GM12801 (cell line): ENCODE measurements around the gene MYDGF.

Experiments used
- TF ChIP-seq, protein P1 (sequence below): IDR thresholded peaks from one replicate; pipeline ENCODE4 v1.5.1; 2011; ENCODE audit warnings: control low read depth; ENCODE audit not compliant: insufficient read length; ENCODE audit errors: extremely low read depth

Gene MYDGF

DNA sequence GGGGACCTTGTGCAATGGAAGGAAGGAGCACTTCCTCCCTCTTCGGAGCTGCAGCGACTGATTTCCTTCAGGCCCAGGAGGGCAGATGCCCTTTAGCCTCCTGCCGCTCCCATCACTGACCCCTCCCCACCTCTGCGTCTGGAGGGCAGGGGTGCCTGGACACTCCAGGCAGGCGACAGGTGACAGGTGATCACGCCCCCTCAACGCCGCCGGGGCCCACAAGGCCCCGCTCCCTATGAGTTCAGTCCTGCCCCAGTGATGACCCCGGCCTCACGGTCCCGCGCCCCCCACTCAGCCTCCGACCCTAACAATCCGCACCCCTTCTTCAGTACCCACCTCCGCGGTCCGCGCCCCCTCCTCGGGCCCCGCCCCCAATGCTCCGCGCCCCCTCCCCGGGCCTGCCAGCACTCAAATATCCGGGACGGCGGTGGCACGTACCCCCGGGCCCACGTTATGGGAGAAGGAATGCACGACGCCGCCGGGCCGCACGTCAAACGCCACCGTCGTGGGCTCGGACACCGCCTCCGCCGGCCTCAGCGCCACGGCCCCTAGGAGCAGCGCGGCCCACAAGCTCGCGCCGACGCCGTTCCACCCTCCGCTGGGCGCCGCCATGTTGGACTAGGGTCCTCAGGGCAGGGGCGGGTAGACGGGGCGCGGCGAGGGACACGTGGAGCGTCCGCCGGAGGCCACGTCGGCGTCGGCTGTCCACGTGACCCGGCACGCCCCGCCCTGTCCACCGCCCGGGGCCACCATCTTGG lies at the start of gene MYDGF:
MYDGF (minus strand) TSS at position 620 of the 758 bp plus-strand sequence; CDS start at position 612, 8 bp downstream.
- TF ChIP-seq, protein P1, sequence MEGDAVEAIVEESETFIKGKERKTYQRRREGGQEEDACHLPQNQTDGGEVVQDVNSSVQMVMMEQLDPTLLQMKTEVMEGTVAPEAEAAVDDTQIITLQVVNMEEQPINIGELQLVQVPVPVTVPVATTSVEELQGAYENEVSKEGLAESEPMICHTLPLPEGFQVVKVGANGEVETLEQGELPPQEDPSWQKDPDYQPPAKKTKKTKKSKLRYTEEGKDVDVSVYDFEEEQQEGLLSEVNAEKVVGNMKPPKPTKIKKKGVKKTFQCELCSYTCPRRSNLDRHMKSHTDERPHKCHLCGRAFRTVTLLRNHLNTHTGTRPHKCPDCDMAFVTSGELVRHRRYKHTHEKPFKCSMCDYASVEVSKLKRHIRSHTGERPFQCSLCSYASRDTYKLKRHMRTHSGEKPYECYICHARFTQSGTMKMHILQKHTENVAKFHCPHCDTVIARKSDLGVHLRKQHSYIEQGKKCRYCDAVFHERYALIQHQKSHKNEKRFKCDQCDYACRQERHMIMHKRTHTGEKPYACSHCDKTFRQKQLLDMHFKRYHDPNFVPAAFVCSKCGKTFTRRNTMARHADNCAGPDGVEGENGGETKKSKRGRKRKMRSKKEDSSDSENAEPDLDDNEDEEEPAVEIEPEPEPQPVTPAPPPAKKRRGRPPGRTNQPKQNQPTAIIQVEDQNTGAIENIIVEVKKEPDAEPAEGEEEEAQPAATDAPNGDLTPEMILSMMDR = no peak

DNA sequence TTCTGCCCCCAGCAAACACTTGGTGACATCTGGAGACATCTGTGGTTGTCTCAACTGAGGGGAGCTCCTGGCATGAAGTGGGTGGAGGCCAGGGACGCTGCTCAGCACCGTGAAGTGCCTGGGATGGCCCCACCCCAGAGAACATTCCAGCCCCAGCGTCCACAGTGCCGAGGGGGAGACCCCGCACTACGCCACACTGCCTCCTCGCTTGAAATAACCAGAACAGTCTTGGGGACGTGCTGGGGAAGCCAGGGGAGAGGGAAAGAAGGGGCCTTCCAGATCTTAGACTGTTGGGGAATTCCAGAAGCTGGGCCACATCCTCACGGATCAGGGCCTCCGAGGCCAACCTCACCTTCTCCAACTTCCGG lies 49.3 kb upstream of the MYDGF start:
- TF ChIP-seq, protein P1 = no peak

DNA sequence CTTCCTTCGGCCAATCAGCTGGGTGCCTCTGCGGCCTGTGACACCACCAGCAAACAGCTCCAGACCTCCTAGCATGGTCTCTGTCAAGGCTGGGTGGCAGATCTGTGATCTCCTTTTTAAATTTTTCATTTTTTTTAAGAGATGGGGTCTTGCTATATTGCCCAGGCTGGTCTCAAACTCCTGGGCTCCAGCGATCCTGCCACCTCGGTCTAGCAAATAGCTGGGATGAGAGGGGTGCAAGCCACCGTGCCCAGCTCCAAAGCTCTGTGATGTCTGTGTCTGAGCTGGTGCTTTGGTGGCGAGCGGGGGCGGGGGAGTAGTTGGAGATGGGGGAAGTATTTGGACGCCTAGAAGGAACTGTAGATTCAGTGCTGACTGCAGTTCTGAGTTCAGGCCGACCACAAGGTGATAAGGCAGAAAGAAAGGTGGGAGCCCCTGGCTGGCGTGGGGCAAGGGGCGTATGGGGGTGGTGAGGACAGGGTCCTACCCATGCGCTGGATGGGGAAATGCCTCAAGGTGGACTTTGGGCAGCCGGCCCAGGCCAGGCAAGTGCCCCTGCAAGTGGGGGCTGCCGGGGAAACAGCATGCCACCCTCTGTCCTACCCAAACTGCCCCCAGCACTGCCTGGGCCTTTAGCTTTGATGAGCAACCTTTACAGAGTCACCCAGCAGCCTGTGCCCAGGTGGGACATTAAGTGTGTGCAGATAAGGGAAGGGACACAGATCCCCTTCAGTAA lies 48.0 kb upstream of the MYDGF start:
- TF ChIP-seq, protein P1 = no peak

DNA sequence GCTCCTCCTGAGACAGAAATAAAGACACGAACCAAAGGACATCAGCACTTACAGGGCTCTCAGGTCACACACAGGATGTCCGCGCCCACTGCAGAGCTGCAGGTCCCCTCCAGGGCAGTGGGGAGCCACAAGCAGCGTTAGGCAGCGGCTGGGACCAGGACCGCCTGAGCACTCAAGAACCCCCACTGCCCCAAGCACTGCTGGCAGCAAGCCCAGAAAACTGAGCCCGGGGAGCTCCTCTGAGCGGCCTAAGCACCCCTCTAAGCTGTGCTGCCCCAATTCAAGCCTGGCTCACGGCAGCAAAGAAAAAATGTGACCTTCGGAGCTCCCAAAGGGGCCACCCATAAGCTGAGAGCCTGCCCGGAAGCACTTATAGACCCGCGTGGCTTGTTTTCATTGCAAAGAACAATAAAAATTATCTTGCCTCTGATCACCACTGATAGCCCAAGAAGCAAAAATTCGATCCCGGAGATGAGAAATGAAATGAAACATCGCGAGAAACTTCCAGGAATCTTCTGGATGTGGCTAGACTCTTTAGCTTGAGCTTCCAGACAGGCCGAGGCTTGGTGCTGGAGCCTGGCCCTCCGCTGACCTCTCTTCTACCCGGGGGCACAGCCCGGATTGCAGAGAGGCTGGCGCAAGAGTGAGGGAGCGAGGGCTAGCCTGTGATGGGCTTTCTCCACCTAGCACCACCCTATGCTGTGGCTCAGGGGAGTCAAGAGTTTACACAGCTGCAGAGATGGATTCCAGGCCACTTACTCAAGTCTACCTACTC lies 47.2 kb upstream of the MYDGF start:
- TF ChIP-seq, protein P1 = no peak

DNA sequence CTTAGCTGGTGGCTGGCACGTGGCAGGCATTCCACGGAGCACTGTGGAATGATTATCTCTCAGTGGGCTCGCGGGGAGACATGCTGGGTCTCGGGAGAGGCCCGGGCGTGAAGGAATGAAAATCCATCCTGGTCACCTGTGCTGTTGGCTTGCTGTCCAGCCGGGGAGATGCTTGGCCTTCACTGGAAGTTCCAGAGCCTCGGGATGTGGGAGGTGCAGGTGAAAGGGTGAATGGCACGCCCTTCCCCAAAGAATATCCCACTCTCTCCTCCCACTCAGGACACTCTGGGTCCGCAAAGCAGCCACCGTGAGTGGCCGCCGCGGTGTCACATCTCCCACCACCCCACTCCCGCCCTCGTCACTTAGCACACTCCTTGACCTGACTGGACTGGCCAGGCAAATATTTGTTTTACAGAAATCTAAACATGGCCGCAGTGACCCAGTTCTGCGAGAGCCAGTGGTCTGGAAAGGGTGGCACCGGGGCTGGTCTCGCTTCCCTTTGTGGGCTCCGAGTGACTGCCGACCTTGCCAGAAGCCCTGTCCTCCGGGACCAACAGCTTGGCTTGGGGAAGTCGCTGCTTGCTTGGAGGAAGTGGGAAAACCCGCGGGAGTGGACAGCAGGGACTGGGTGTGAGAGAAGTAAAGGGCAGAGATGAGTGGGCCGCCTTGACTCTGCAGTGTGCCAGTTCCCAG lies 45.5 kb upstream of the MYDGF start:
- TF ChIP-seq, protein P1 = no peak

DNA sequence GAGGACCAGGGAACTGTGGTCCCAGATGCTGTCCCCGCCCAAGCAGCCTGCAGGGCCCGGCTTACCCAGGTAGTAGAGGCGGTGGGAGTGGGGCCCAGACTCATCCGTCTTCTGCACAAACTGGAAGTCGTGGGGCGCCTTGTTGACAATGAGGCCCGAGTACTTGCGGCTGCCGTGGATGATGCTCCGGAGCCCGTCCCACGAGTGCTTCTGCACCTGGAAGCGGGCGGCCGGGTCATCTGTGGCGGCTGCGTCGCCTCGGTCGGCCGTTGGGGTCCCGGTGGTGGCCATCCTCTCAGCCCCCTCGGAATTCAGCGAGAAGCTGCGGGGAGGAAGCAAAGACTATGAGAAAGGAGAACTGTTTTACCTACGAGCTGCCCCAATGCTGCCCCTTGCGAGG lies 43.9 kb upstream of the MYDGF start:
- TF ChIP-seq, protein P1 = no peak

DNA sequence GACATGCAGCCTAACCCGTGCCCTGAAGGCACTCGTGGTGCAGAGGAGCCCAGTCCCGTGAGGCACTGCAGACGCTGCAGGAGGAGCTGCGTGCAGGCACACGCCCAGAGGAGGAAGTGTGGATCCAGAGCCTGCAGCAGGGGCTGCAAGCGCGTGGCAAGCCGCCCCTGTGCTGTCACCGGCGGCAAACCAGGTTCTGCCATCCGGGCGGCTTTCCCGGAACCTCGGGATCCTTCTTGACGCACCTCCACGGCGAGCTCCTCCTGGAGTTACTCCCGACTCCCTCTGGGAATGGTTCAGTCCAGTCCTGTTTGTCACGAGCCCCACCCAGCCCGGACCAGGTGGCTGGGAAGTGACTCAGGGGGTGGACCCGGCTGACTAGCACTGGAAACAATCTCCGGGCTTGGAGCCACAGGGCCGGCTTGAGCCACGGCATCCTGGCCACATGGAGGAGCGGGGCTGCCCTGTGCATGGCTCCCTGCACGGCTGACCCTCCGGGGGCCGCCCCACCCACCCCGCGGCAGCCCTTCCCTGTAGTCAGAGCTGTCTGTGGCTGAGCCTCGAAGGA lies 43.3 kb upstream of the MYDGF start:
- TF ChIP-seq, protein P1 = no peak
